K562 (cell line): Measurements from ENCODE around the gene CPPED1. TPM values are rescaled to one million over a fixed set of nuclear protein-coding genes. Genes with fewer than 3 reads are reported as not detected.

Source experiments
- CBX3 ChIP-seq, 2 experiments: IDR thresholded peaks; 1 replicate in 1 of 2; 2 replicates in 1 of 2; pipeline ENCODE4 v1.6.1; 2012; ENCODE audit warnings: inconsistent platforms in 2 of 2, low read length in 2 of 2, borderline replicate concordance in 1 of 2, control low read depth in 1 of 2
- PHTF2 ChIP-seq: fragments of 250-450 bp; sonication (Bioruptor Pico); IDR thresholded peaks from 2 replicates; pipeline ENCODE4 v1.5.0; 2021; ENCODE audit warnings: mild to moderate bottlenecking
- ZNF282 ChIP-seq: sonication (generic); formaldehyde crosslinking; IDR thresholded peaks from 2 replicates; pipeline ENCODE4 v1.8.1; 2023; ENCODE audit warnings: missing genetic modification reagents
- ZNF407 ChIP-seq: fragments of 450-650 bp; IDR thresholded peaks from 2 replicates; pipeline ENCODE4 v1.6.1; 2016; ENCODE audit warnings: low read depth
- polyA plus RNA-seq, 8 experiments: library from polyadenylated mRNA; depleted of rRNA in 4 of 8; stranded (reverse) in 5 of 8; unstranded in 3 of 8; fragments of >200 nt; fragmentation: Nextera tagmentation in 2 of 8; fragmentation: Illumina TruSeq in 1 of 8; extraction: Ambion mirVana in 2 of 8; extraction: Trizol in 1 of 8; gene quantifications; 2 replicates each; pipeline versions ENCODE4 v1.2.1 to v1.2.3, GENCODE V29; 2011 to 2014; ENCODE audit warnings: inconsistent platforms in 1 of 8, missing spikeins in 1 of 8
- total RNA-seq, 7 experiments: library from RNA; depleted of rRNA in 6 of 7; stranded (reverse); fragments of >200 nt in 6 of 7; fragmentation: Illumina TruSeq in 2 of 7; extraction: Trizol in 2 of 7; gene quantifications; 2 replicates each; pipeline versions ENCODE4 v1.2.1 to v1.2.3, GENCODE V29; 2011 to 2021; ENCODE audit warnings: low replicate concordance in 1 of 7

Gene CPPED1
- total and polyA plus RNA-seq, 9 of the 15 experiments (the other 6 are each of a cell fraction or from before 2014, with no cell fraction given): 7.5 to 25.7 (median 16.9) TPM

- TF ChIP-seq ZNF407 (no peak), CBX3 (IDR thresholded peaks at IDR 0.05; ENCODE audit: borderline replicate concordance in 1 of 2, low read length in 2 of 2) (no peak), ZNF282 (CRISPR knock-in tag) (no peak), PHTF2 (CRISPR knock-in tag) (no peak)
Measured at GRCh38 chr16:12625068-12625467, 178.6 kb downstream of the CPPED1 start (continued).
